B cell (primary cell): ENCODE data around the gene TNFAIP1.

Experiments
- EZH2 ChIP-seq: IDR thresholded peaks from 2 replicates; pipeline ENCODE4 v1.6.1; 2012; ENCODE audit warnings: borderline replicate concordance, low read depth, mild to moderate bottlenecking, moderate library complexity, low read length; ENCODE audit not compliant: insufficient read depth, poor library complexity, severe bottlenecking
- TF ChIP-seq, protein P1 (sequence below): fragments of 200-600 bp; IDR thresholded peaks from one replicate; pipeline ENCODE4 v1.8.0; 2022; ENCODE audit warnings: antibody characterized with exemption, mild to moderate bottlenecking

DNA sequence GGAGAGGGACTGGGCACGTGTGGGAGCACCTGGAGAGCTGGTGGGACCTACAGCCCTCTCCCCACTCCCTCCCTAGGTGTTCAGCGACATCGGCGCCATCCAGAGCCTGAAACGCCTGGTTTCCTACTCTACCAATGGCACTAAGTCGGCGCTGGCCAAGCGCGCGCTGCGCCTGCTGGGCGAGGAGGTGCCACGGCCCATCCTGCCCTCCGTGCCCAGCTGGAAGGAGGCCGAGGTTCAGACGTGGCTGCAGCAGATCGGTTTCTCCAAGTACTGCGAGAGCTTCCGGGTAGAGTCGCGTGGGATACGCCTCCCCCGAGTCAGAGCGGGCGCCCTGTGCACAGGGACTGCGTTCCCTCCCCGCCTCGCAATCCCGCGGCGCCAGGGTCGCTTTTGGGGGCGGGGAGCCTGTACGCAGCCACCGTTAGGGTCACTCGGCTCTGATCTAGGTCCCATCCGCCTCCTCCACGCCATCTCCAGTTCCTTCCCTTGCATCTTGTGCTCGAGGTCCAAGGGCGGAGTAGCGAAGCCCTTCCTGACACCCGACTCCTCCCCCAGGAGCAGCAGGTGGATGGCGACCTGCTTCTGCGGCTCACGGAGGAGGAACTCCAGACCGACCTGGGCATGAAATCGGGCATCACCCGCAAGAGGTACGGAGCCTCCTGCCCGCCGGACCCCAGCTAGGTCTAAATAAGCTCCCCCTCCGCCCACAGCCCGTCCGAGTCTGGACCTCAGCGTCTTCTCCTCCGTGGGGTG lies 48.9 kb downstream of the TNFAIP1 start:
- TF ChIP-seq, protein P1, sequence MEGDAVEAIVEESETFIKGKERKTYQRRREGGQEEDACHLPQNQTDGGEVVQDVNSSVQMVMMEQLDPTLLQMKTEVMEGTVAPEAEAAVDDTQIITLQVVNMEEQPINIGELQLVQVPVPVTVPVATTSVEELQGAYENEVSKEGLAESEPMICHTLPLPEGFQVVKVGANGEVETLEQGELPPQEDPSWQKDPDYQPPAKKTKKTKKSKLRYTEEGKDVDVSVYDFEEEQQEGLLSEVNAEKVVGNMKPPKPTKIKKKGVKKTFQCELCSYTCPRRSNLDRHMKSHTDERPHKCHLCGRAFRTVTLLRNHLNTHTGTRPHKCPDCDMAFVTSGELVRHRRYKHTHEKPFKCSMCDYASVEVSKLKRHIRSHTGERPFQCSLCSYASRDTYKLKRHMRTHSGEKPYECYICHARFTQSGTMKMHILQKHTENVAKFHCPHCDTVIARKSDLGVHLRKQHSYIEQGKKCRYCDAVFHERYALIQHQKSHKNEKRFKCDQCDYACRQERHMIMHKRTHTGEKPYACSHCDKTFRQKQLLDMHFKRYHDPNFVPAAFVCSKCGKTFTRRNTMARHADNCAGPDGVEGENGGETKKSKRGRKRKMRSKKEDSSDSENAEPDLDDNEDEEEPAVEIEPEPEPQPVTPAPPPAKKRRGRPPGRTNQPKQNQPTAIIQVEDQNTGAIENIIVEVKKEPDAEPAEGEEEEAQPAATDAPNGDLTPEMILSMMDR: no peak
- no peak for TF ChIP-seq EZH2
